HepG2 (cell line): ENCODE data around the gene RHOBTB3. TPM values are rescaled to one million over a fixed set of nuclear protein-coding genes. Genes with fewer than 3 reads are reported as not detected.

Source experiments
- ATAC-seq: fragments of 200-7000 bp; cut with Tn5 transposase; 3 replicates; pipeline ENCODE4 v1.9.1; 2020; ENCODE audit warnings: mild to moderate bottlenecking, moderate library complexity
- BruUV-seq: library from RNA; stranded (reverse); fragments of 400-500 nt; replicated peaks from 2 replicates; lab custom pipeline; 2021; lab: Mats Ljungman, UMichigan
- CTCF ChIA-PET: fragments of 300-600 bp; formaldehyde crosslinking; extraction: SDS; loops from one replicate; lab custom pipeline; 2021; ENCODE audit warnings: low total read pairs, inconsistent platforms, low intra/inter-chr PET ratio; lab: Yijun Ruan, JAX
- POLR2A ChIA-PET: fragments of 350-600 bp; sonication (Branson Sonifier 250); formaldehyde crosslinking; loops from one replicate; lab custom pipeline; 2020; ENCODE audit warnings: antibody characterized with exemption, inconsistent platforms; lab: Yijun Ruan, JAX
- DNase-seq: peaks from one replicate; pipeline ENCODE4 v3.0.0-alpha.2; 2015; ENCODE audit warnings: low spot score
- FAIRE-seq: peaks from 3 replicates; lab custom pipeline; 2011; peaks lifted over from hg19 to GRCh38; lab: Jason Lieb, UNC
- H2AFZ ChIP-seq: one replicate; pipeline ENCODE4 v1.6.1; 2011; ENCODE audit warnings: low read length, inconsistent platforms
- H3K27ac ChIP-seq: fragments of 300-600 bp; 3 replicates; pipeline ENCODE4 v1.8.0; 2011; ENCODE audit warnings: mixed run types, mild to moderate bottlenecking, mixed read lengths, low read length, inconsistent platforms; ENCODE audit not compliant: insufficient read depth; ENCODE audit errors: extremely low read length
- H3K27me3 ChIP-seq, 2 experiments: fragments of 200-600 bp in 1 of 2; 2 replicates in 1 of 2; 3 replicates in 1 of 2; pipeline versions ENCODE4 v1.6.0 to v1.8.0; 2011; ENCODE audit warnings: low read length in 2 of 2, mild to moderate bottlenecking in 2 of 2, moderate library complexity in 2 of 2, inconsistent platforms in 1 of 2; ENCODE audit not compliant: insufficient read depth in 2 of 2, control insufficient read depth in 1 of 2
- H3K36me3 ChIP-seq, 2 experiments: fragments of 200-600 bp in 1 of 2; replicated peaks in 1 of 2; 2 replicates in 1 of 2; 3 replicates in 1 of 2; pipeline versions ENCODE4 v1.5.1 to v1.8.0; 2011; ENCODE audit warnings: low read length in 2 of 2, inconsistent platforms in 1 of 2; ENCODE audit not compliant: insufficient read depth in 2 of 2, control insufficient read depth in 1 of 2
- H3K4me1 ChIP-seq: 2 replicates; pipeline ENCODE4 v1.5.1; 2012; ENCODE audit warnings: low read length, inconsistent platforms; ENCODE audit not compliant: insufficient read depth
- H3K4me2 ChIP-seq: 2 replicates; pipeline ENCODE4 v1.6.0; 2011; ENCODE audit warnings: low read depth, low read length, inconsistent platforms
- H3K4me3 ChIP-seq, 3 experiments: fragments of 200-600 bp in 1 of 3; sonication (generic), shearing (Covaris generic) in 1 of 3; replicated peaks in 1 of 3; 2 replicates each; pipeline ENCODE4 v1.5.1; 2011 to 2016; ENCODE audit warnings: low read length in 3 of 3, inconsistent platforms in 2 of 3, low read depth in 2 of 3, mild to moderate bottlenecking in 2 of 3, control low read depth in 1 of 3, mixed read lengths in 1 of 3; ENCODE audit not compliant: insufficient read depth in 1 of 3
- H3K79me2 ChIP-seq: one replicate; pipeline ENCODE4 v1.6.1; 2011; ENCODE audit warnings: low read length, inconsistent platforms; ENCODE audit not compliant: insufficient read depth
- H3K9ac ChIP-seq: 2 replicates; pipeline ENCODE4 v1.6.0; 2011; ENCODE audit warnings: mild to moderate bottlenecking, low read depth, low read length, inconsistent platforms; ENCODE audit not compliant: insufficient read depth
- H3K9me3 ChIP-seq: 2 replicates; pipeline ENCODE4 v1.5.1; 2012; ENCODE audit warnings: mild to moderate bottlenecking, low read length
- H4K20me1 ChIP-seq: 2 replicates; pipeline ENCODE4 v1.6.0; 2011; ENCODE audit warnings: inconsistent platforms, mild to moderate bottlenecking, low read length, moderate library complexity; ENCODE audit not compliant: insufficient read depth
- MBNL3 ChIP-seq: fragments of 250-450 bp; sonication (Bioruptor Pico); conservative IDR thresholded peaks from 2 replicates; pipeline ENCODE4 v1.8.0; 2022; ENCODE audit warnings: mild to moderate bottlenecking, inconsistent platforms
- MIER2 ChIP-seq: IDR thresholded peaks from 2 replicates; pipeline ENCODE4 v1.6.1; 2016; ENCODE audit warnings: missing biosample characterization, missing genetic modification reagents
- PCBP2 ChIP-seq: fragments of 200-400 bp; formaldehyde crosslinking; optimal IDR thresholded peaks from 2 replicates; pipeline ENCODE3; 2018; ENCODE audit warnings: low read length, low read depth; ENCODE audit not compliant: poor library complexity, severe bottlenecking
- POLR2A ChIP-seq, 2 experiments: IDR thresholded peaks; 2 replicates each; pipeline ENCODE4 v1.6.1; 2011; ENCODE audit warnings: low read depth in 2 of 2, low read length in 2 of 2, mild to moderate bottlenecking in 1 of 2, moderate library complexity in 1 of 2; ENCODE audit not compliant: insufficient read depth in 1 of 2
- PRMT3 ChIP-seq: sonication (generic); formaldehyde crosslinking; IDR thresholded peaks from 2 replicates; pipeline ENCODE4 v1.8.1; 2022; ENCODE audit warnings: low read depth, mild to moderate bottlenecking, moderate library complexity, missing genetic modification reagents, borderline replicate concordance
- RBM22 ChIP-seq: fragments of 200-400 bp; formaldehyde crosslinking; optimal IDR thresholded peaks from 2 replicates; pipeline ENCODE3; 2017; ENCODE audit warnings: mild to moderate bottlenecking, low read length, moderate library complexity
- RFX3 ChIP-seq: IDR thresholded peaks from 2 replicates; pipeline ENCODE4 v1.6.1; 2016; ENCODE audit warnings: missing biosample characterization, missing genetic modification reagents
- SIN3A ChIP-seq: IDR thresholded peaks from 2 replicates; pipeline ENCODE4 v1.6.1; 2011; ENCODE audit warnings: low read depth, mild to moderate bottlenecking, control low read depth, low read length, borderline replicate concordance
- ZFAT ChIP-seq: sonication (generic); formaldehyde crosslinking; conservative IDR thresholded peaks from 2 replicates; pipeline ENCODE4 v1.8.1; 2023; ENCODE audit warnings: missing genetic modification reagents, inconsistent platforms
- ZFP62 ChIP-seq: sonication (generic); formaldehyde crosslinking; IDR thresholded peaks from 2 replicates; pipeline ENCODE4 v1.4.0; 2020; ENCODE audit warnings: missing genetic modification reagents
- ZNF12 ChIP-seq: sonication (generic); formaldehyde crosslinking; IDR thresholded peaks from 2 replicates; pipeline ENCODE4 v1.5.0; 2020; ENCODE audit warnings: missing genetic modification reagents
- ZNF124 ChIP-seq: sonication (generic); formaldehyde crosslinking; IDR thresholded peaks from 2 replicates; pipeline ENCODE4 v1.4.0; 2020; ENCODE audit warnings: missing genetic modification reagents
- ZNF589 ChIP-seq: sonication (generic); formaldehyde crosslinking; conservative IDR thresholded peaks from 2 replicates; pipeline ENCODE4 v1.8.0; 2022; ENCODE audit warnings: mild to moderate bottlenecking, moderate library complexity, missing genetic modification reagents
- WGBS: methylation state at CpG from one replicate; pipeline ENCODE4 v1.1.6; 2017; ENCODE audit warnings: low lambda C conversion rate; 5-methylcytosine and 5-hydroxymethylcytosine counted together
- in situ Hi-C: cut with HindIII; loops from 2 replicates; pipeline ENCODE4 v1.10.0; 2017; ENCODE audit warnings: low pct_unique_long_range_greater_than_20kb; ENCODE audit not compliant: extremely low pct_ligation_motif_present
- intact Hi-C: fragments of 100-400 bp; cut with micrococcal nuclease; formaldehyde crosslinking; loops from one replicate; pipeline ENCODE4 v1.10.0; 2022; ENCODE audit not compliant: unreplicated experiment
- polyA plus RNA-seq, 8 experiments: library from polyadenylated mRNA; depleted of rRNA in 3 of 8; stranded (reverse) in 7 of 8; unstranded in 1 of 8; fragments of >200 nt; fragmentation: Illumina TruSeq in 4 of 8; extraction: Trizol in 4 of 8; gene quantifications; 2 replicates each; pipeline versions ENCODE4 v1.2.1 to v1.2.3, GENCODE V29; 2011 to 2016; ENCODE audit warnings: low read depth in 4 of 8, missing spikeins in 1 of 8, mixed read lengths in 1 of 8; ENCODE audit not compliant: insufficient read depth in 1 of 8
- total RNA-seq, 5 experiments: library from RNA; depleted of rRNA; stranded (reverse); fragments of >200 nt; fragmentation: Illumina TruSeq; extraction: Trizol; gene quantifications; 2 replicates each; pipeline ENCODE4 v1.2.3, GENCODE V29; 2016; ENCODE audit warnings: low read depth in 1 of 5
- TF ChIP-seq, protein P1 (sequence below): sonication (generic); formaldehyde crosslinking; IDR thresholded peaks from 2 replicates; pipeline ENCODE4 v1.4.0; 2020; ENCODE audit warnings: missing genetic modification reagents
- TF ChIP-seq, protein P2 (sequence below): sonication (generic); formaldehyde crosslinking; IDR thresholded peaks from 2 replicates; pipeline ENCODE4 v1.5.1; 2020; ENCODE audit warnings: mild to moderate bottlenecking, moderate library complexity, missing genetic modification reagents
- TF ChIP-seq, protein P3 (sequence below): sonication (generic); formaldehyde crosslinking; IDR thresholded peaks from 2 replicates; pipeline ENCODE4 v1.8.0; 2022; ENCODE audit warnings: missing genetic modification reagents, low read depth, mild to moderate bottlenecking, borderline replicate concordance
- TF ChIP-seq, protein P4 (sequence below): sonication (generic); formaldehyde crosslinking; conservative IDR thresholded peaks from 2 replicates; pipeline ENCODE4 v1.8.1; 2023; ENCODE audit warnings: missing genetic modification reagents
- TF ChIP-seq, protein P5 (sequence below): IDR thresholded peaks from 2 replicates; pipeline ENCODE4 v1.6.1; 2016

RHOBTB3 gene
- total and polyA plus RNA-seq, 2 of the 13 experiments (the other 11 are each of a cell fraction or from before 2014, with no cell fraction given) = 31.6 to 35.4 TPM

DNA sequence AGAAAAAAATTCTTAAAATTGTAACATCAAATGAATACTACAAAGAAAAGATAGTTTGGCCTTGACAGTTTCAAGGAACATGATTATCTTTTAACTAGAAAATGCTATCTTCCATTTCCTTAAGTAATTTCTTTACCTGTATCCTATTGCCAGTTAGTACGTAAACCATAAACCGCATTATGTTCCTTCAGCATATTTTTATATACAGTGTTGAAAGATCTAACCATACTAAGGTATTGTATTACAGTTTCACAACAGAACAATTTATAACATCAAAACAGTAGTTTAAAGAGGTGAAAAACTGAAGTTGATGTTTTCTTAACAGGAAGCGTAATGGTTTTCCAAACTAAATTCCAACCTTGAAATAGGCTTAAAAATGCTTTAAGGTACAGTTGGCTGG, 46.3 kb downstream of the RHOBTB3 start:
- no peaks in the 10 kb centered on the region for H4K20me1 ChIP-seq
- ATAC-seq = no peak
- H3K79me2 ChIP-seq = no peaks in the 10 kb centered on the region
- peaks cover 14% of the 10 kb centered on the region for H3K4me1 ChIP-seq
- no peak for FAIRE-seq
- no peak overlapping the region for H3K27ac ChIP-seq
- TF ChIP-seq ZNF12 (no peak), MBNL3 (CRISPR knock-in tag) (no peak), SIN3A (no peak), MIER2 (CRISPR knock-in tag) (no peak), PCBP2 (no peak), RBM22 (no peak), POLR2A (IDR thresholded peaks at IDR 0.05; ENCODE audit: insufficient read depth in 1 of 2, low read depth in 2 of 2, low read length in 2 of 2) (no peak), ZFP62 (CRISPR knock-in tag) (no peak), ZNF589 (CRISPR knock-in tag) (no peak), ZNF124 (CRISPR knock-in tag) (no peak), PRMT3 (CRISPR knock-in tag) (no peak), RFX3 (no peak), ZFAT (CRISPR knock-in tag) (no peak)
- TF ChIP-seq, protein P1, sequence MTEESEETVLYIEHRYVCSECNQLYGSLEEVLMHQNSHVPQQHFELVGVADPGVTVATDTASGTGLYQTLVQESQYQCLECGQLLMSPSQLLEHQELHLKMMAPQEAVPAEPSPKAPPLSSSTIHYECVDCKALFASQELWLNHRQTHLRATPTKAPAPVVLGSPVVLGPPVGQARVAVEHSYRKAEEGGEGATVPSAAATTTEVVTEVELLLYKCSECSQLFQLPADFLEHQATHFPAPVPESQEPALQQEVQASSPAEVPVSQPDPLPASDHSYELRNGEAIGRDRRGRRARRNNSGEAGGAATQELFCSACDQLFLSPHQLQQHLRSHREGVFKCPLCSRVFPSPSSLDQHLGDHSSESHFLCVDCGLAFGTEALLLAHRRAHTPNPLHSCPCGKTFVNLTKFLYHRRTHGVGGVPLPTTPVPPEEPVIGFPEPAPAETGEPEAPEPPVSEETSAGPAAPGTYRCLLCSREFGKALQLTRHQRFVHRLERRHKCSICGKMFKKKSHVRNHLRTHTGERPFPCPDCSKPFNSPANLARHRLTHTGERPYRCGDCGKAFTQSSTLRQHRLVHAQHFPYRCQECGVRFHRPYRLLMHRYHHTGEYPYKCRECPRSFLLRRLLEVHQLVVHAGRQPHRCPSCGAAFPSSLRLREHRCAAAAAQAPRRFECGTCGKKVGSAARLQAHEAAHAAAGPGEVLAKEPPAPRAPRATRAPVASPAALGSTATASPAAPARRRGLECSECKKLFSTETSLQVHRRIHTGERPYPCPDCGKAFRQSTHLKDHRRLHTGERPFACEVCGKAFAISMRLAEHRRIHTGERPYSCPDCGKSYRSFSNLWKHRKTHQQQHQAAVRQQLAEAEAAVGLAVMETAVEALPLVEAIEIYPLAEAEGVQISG (CRISPR knock-in tag) = no peak
- TF ChIP-seq, protein P2, sequence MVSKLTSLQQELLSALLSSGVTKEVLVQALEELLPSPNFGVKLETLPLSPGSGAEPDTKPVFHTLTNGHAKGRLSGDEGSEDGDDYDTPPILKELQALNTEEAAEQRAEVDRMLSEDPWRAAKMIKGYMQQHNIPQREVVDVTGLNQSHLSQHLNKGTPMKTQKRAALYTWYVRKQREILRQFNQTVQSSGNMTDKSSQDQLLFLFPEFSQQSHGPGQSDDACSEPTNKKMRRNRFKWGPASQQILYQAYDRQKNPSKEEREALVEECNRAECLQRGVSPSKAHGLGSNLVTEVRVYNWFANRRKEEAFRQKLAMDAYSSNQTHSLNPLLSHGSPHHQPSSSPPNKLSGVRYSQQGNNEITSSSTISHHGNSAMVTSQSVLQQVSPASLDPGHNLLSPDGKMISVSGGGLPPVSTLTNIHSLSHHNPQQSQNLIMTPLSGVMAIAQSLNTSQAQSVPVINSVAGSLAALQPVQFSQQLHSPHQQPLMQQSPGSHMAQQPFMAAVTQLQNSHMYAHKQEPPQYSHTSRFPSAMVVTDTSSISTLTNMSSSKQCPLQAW (CRISPR knock-in tag) = no peak
- TF ChIP-seq, protein P3, sequence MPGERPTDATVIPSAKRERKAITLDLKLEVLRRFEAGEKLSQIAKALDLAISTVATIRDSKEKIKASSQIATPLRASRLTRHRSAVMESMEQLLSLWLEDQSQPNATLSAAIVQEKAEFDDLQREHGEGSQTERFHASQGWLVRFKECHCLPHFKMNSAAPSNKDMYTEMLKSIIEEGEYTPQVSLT = no peak
- TF ChIP-seq, protein P4, sequence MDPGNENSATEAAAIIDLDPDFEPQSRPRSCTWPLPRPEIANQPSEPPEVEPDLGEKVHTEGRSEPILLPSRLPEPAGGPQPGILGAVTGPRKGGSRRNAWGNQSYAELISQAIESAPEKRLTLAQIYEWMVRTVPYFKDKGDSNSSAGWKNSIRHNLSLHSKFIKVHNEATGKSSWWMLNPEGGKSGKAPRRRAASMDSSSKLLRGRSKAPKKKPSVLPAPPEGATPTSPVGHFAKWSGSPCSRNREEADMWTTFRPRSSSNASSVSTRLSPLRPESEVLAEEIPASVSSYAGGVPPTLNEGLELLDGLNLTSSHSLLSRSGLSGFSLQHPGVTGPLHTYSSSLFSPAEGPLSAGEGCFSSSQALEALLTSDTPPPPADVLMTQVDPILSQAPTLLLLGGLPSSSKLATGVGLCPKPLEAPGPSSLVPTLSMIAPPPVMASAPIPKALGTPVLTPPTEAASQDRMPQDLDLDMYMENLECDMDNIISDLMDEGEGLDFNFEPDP (CRISPR knock-in tag) = no peak
- TF ChIP-seq, protein P5, sequence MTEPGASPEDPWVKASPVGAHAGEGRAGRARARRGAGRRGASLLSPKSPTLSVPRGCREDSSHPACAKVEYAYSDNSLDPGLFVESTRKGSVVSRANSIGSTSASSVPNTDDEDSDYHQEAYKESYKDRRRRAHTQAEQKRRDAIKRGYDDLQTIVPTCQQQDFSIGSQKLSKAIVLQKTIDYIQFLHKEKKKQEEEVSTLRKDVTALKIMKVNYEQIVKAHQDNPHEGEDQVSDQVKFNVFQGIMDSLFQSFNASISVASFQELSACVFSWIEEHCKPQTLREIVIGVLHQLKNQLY (CRISPR knock-in tag) = no peak
- TF ChIP-seq, all 625 proteins: peak for 0
- in situ Hi-C loops (loop anchor here (5.0 kb wide), 1 partner anchor 70 kb away; no protein-coding TSS in a partner anchor), intact Hi-C loops (no loop called here)
- Histone ChIP-seq H3K27me3 (no peaks in the 10 kb centered on the region), H3K4me2 (no peak overlapping the region), H3K4me3 (no peak overlapping the region), H3K9ac (no peak overlapping the region), H3K36me3 (peaks cover 1 to 3% of the 10 kb centered on the region in 2 experiments; a peak in 2 of 5 replicates), H3K9me3 (no peaks in the 10 kb centered on the region), H2AFZ (no peak overlapping the region)
- 97% methylated on average over 3 of the region's 3 CpGs for WGBS
- DNase-seq = no peak
- no TSS peak for BruUV-seq
- POLR2A ChIA-PET = no interaction called here
- CTCF ChIA-PET = no interaction called here
